ENCODE data around the gene FBXL7.

The FBXL7 gene

GRCh38 chr5:15554542-15554941 lies 54.6 kb downstream of the FBXL7 start:
- Histone ChIP-seq H3K36me3 (ENCODE audit: control insufficient read depth in 5 of 5, insufficient read depth in 5 of 5, low read length in 5 of 5) (no peaks in the 10 kb centered on the region), H3K9me3 (ENCODE audit: control insufficient read depth in 5 of 5, low read length in 5 of 5) (no peaks in the 10 kb centered on the region), H3K27ac (ENCODE audit: low read depth, low read length) (no peak overlapping the region), H3K4me1 (ENCODE audit: control insufficient read depth in 5 of 5, insufficient read depth in 5 of 5, low read length in 5 of 5) (peaks cover 0 to 7% (median 0%) of the 10 kb centered on the region in 5 donors), H3K9ac (ENCODE audit: low read length in 5 of 5) (no peak overlapping the region), H3K27me3 (ENCODE audit: control insufficient read depth in 5 of 5, insufficient read depth in 4 of 5, low read length in 5 of 5) (no peaks in the 10 kb centered on the region), H3K4me3 (ENCODE audit: low read depth in 1 of 5, low read length in 5 of 5) (no peak overlapping the region)

DNA sequence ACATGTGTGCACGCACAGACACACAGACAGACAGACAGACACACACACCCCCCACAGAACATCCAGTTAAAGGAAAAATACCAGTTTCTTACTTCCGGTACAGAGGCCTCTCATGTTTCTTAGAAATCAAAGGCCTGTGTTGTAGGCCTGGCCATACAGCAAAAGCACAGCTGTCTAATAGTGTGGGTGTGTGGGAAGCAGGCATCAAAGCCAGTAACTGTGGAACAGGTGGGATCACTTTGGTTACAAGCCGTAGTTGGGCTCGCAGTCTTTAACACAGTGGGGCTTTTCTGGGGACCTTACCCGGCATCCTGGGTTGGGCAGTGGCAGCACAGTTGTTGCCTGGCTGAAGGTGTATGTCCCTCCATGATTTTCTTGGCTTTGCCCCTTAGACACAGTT lies 55.2 kb downstream of the FBXL7 start:
- H3K9me3 ChIP-seq (ENCODE audit: control insufficient read depth in 5 of 5, low read length in 5 of 5), result no peaks in the 10 kb centered on the region

DNA sequence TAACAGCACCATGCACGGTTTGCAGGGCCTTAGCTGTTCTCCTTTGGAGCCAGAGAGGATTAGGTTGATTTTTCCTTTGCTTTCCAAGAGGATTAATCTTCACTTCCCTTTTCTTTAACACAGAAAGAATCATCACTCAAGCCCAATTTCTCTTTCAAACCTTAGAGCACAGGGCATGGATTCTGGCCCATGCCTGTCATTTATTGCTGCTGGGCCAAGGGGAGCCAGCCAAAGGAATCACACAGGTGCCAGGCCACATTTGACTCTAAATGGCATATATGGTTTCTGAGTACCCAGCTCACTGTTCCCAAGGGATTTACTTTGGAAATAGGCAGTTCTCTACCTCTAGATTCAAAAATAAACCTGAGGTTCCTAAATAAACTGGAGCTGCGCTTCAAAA lies 58.3 kb downstream of the FBXL7 start:
- H3K9ac ChIP-seq (ENCODE audit: low read length in 5 of 5), result no peak overlapping the region
- H3K9me3 ChIP-seq (ENCODE audit: control insufficient read depth in 5 of 5, low read length in 5 of 5), result peaks cover 0 to 4% (median 0%) of the 10 kb centered on the region in 5 donors
- no peak overlapping the region for H3K27ac ChIP-seq (ENCODE audit: low read depth, low read length)
- no peaks in the 10 kb centered on the region for H3K36me3 ChIP-seq (ENCODE audit: control insufficient read depth in 5 of 5, insufficient read depth in 5 of 5, low read length in 5 of 5)
- H3K27me3 ChIP-seq (ENCODE audit: control insufficient read depth in 5 of 5, insufficient read depth in 4 of 5, low read length in 5 of 5), result no peaks in the 10 kb centered on the region
- H3K4me3 ChIP-seq (ENCODE audit: low read depth in 1 of 5, low read length in 5 of 5), result no peak overlapping the region
- peaks cover 0 to 2% (median 0%) of the 10 kb centered on the region in 5 donors for H3K4me1 ChIP-seq (ENCODE audit: control insufficient read depth in 5 of 5, insufficient read depth in 5 of 5, low read length in 5 of 5)

More for the DNA sequence above, 55.2 kb downstream of the FBXL7 start:
- no peak overlapping the region for H3K4me3 ChIP-seq (ENCODE audit: low read depth in 1 of 5, low read length in 5 of 5)
- H3K9ac ChIP-seq (ENCODE audit: low read length in 5 of 5), result no peak overlapping the region
- no peaks in the 10 kb centered on the region for H3K27me3 ChIP-seq (ENCODE audit: control insufficient read depth in 5 of 5, insufficient read depth in 4 of 5, low read length in 5 of 5)
- no peaks in the 10 kb centered on the region for H3K36me3 ChIP-seq (ENCODE audit: control insufficient read depth in 5 of 5, insufficient read depth in 5 of 5, low read length in 5 of 5)
- H3K4me1 ChIP-seq (ENCODE audit: control insufficient read depth in 5 of 5, insufficient read depth in 5 of 5, low read length in 5 of 5), result peaks cover 0 to 1% (median 0%) of the 10 kb centered on the region in 5 donors
- H3K27ac ChIP-seq (ENCODE audit: low read depth, low read length), result no peak overlapping the region

GRCh38 chr5:15558681-15559080 lies 58.7 kb downstream of the FBXL7 start:
- no peaks in the 10 kb centered on the region for H3K36me3 ChIP-seq (ENCODE audit: control insufficient read depth in 5 of 5, insufficient read depth in 5 of 5, low read length in 5 of 5)
- no peak overlapping the region for H3K27ac ChIP-seq (ENCODE audit: low read depth, low read length)
- no peak overlapping the region for H3K9ac ChIP-seq (ENCODE audit: low read length in 5 of 5)
- H3K27me3 ChIP-seq (ENCODE audit: control insufficient read depth in 5 of 5, insufficient read depth in 4 of 5, low read length in 5 of 5), result no peaks in the 10 kb centered on the region
- H3K9me3 ChIP-seq (ENCODE audit: control insufficient read depth in 5 of 5, low read length in 5 of 5), result peaks cover 0 to 4% (median 0%) of the 10 kb centered on the region in 5 donors
- H3K4me1 ChIP-seq (ENCODE audit: control insufficient read depth in 5 of 5, insufficient read depth in 5 of 5, low read length in 5 of 5), result peaks cover 0 to 4% (median 0%) of the 10 kb centered on the region in 5 donors
- H3K4me3 ChIP-seq (ENCODE audit: low read depth in 1 of 5, low read length in 5 of 5), result no peak overlapping the region

GRCh38 chr5:15560421-15560820 lies 60.4 kb downstream of the FBXL7 start:
- Histone ChIP-seq H3K9me3 (ENCODE audit: control insufficient read depth in 5 of 5, low read length in 5 of 5) (peaks cover 0 to 4% (median 0%) of the 10 kb centered on the region in 5 donors), H3K9ac (ENCODE audit: low read length in 5 of 5) (no peak overlapping the region), H3K4me1 (ENCODE audit: control insufficient read depth in 5 of 5, insufficient read depth in 5 of 5, low read length in 5 of 5) (peaks cover 0 to 4% (median 0%) of the 10 kb centered on the region in 5 donors), H3K27me3 (ENCODE audit: control insufficient read depth in 5 of 5, insufficient read depth in 4 of 5, low read length in 5 of 5) (no peaks in the 10 kb centered on the region), H3K27ac (ENCODE audit: low read depth, low read length) (no peak overlapping the region), H3K4me3 (ENCODE audit: low read depth in 1 of 5, low read length in 5 of 5) (no peak overlapping the region), H3K36me3 (ENCODE audit: control insufficient read depth in 5 of 5, insufficient read depth in 5 of 5, low read length in 5 of 5) (no peaks in the 10 kb centered on the region)

- Histone ChIP-seq H3K36me3 (ENCODE audit: control insufficient read depth in 5 of 5, insufficient read depth in 5 of 5, low read length in 5 of 5) (no peaks in the 10 kb centered on the region), H3K9me3 (ENCODE audit: control insufficient read depth in 5 of 5, low read length in 5 of 5) (peaks cover 0 to 4% (median 0%) of the 10 kb centered on the region in 5 donors), H3K4me1 (ENCODE audit: control insufficient read depth in 5 of 5, insufficient read depth in 5 of 5, low read length in 5 of 5) (peaks cover 0 to 4% (median 0%) of the 10 kb centered on the region in 5 donors), H3K9ac (ENCODE audit: low read length in 5 of 5) (no peak overlapping the region), H3K27me3 (ENCODE audit: control insufficient read depth in 5 of 5, insufficient read depth in 4 of 5, low read length in 5 of 5) (no peaks in the 10 kb centered on the region), H3K27ac (ENCODE audit: low read depth, low read length) (no peak overlapping the region), H3K4me3 (ENCODE audit: low read depth in 1 of 5, low read length in 5 of 5) (no peak overlapping the region)
These were observed 64.5 kb downstream of the FBXL7 start for GRCh38 chr5:15564523-15564922.

GRCh38 chr5:15564957-15565356 lies 65.0 kb downstream of the FBXL7 start:
- Histone ChIP-seq H3K27me3 (ENCODE audit: control insufficient read depth in 5 of 5, insufficient read depth in 4 of 5, low read length in 5 of 5) (no peaks in the 10 kb centered on the region), H3K27ac (ENCODE audit: low read depth, low read length) (no peak overlapping the region), H3K9me3 (ENCODE audit: control insufficient read depth in 5 of 5, low read length in 5 of 5) (peaks cover 0 to 4% (median 0%) of the 10 kb centered on the region in 5 donors), H3K36me3 (ENCODE audit: control insufficient read depth in 5 of 5, insufficient read depth in 5 of 5, low read length in 5 of 5) (no peaks in the 10 kb centered on the region), H3K9ac (ENCODE audit: low read length in 5 of 5) (no peak overlapping the region), H3K4me3 (ENCODE audit: low read depth in 1 of 5, low read length in 5 of 5) (no peak overlapping the region), H3K4me1 (ENCODE audit: control insufficient read depth in 5 of 5, insufficient read depth in 5 of 5, low read length in 5 of 5) (peaks cover 0 to 4% (median 0%) of the 10 kb centered on the region in 5 donors)

DNA sequence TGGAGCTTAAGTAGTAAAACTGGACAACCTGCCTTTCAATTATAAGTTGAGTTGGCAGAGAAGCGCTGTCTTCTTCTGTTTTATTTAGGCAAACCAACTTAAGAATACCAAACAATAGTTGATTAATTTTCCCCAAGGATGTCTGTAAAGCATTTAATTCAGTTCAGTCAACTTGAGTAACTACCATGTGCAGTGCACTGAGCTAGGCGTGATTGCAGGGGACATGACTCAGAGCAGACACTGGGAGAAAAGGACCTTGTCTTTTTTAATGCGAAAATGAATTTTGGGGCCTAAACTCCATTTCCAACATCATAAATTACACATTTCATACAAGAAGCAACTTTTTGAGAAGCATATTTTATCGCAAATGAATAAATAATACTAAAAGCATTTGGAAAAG lies 66.3 kb downstream of the FBXL7 start:
- Histone ChIP-seq H3K27ac (ENCODE audit: low read depth, low read length) (no peak overlapping the region), H3K4me1 (ENCODE audit: control insufficient read depth in 5 of 5, insufficient read depth in 5 of 5, low read length in 5 of 5) (peaks cover 0 to 4% (median 0%) of the 10 kb centered on the region in 5 donors), H3K9me3 (ENCODE audit: control insufficient read depth in 5 of 5, low read length in 5 of 5) (peaks cover 0 to 2% (median 0%) of the 10 kb centered on the region in 5 donors), H3K4me3 (ENCODE audit: low read depth in 1 of 5, low read length in 5 of 5) (no peak overlapping the region), H3K27me3 (ENCODE audit: control insufficient read depth in 5 of 5, insufficient read depth in 4 of 5, low read length in 5 of 5) (no peaks in the 10 kb centered on the region), H3K36me3 (ENCODE audit: control insufficient read depth in 5 of 5, insufficient read depth in 5 of 5, low read length in 5 of 5) (no peaks in the 10 kb centered on the region), H3K9ac (ENCODE audit: low read length in 5 of 5) (no peak overlapping the region)

DNA sequence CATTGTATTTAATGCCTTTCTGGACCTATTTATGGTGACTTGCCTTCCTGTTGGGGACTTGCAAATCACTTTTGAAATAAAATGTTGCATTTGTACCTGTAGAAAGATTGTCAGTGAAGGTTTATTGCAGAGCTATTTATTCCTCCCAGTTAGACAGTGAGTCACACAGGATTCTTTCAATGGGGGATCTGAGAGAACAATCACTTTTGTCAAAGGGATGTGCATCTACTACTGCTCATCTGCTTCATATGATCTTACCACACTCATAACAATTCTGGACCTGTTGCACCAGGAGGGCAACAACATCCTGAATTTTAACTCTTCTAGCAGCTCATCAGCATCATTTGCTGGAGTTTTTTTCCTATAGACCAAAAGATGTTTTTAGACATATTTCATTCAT lies 66.8 kb downstream of the FBXL7 start:
- H3K9me3 ChIP-seq (ENCODE audit: control insufficient read depth in 5 of 5, low read length in 5 of 5), result no peaks in the 10 kb centered on the region
- no peaks in the 10 kb centered on the region for H3K36me3 ChIP-seq (ENCODE audit: control insufficient read depth in 5 of 5, insufficient read depth in 5 of 5, low read length in 5 of 5)
- H3K27me3 ChIP-seq (ENCODE audit: control insufficient read depth in 5 of 5, insufficient read depth in 4 of 5, low read length in 5 of 5), result no peaks in the 10 kb centered on the region
- no peak overlapping the region for H3K27ac ChIP-seq (ENCODE audit: low read depth, low read length)
- no peak overlapping the region for H3K4me3 ChIP-seq (ENCODE audit: low read depth in 1 of 5, low read length in 5 of 5)
- peaks cover 0 to 4% (median 0%) of the 10 kb centered on the region in 5 donors for H3K4me1 ChIP-seq (ENCODE audit: control insufficient read depth in 5 of 5, insufficient read depth in 5 of 5, low read length in 5 of 5)
- no peak overlapping the region for H3K9ac ChIP-seq (ENCODE audit: low read length in 5 of 5)

GRCh38 chr5:15570491-15570890 lies 70.5 kb downstream of the FBXL7 start:
- no peaks in the 10 kb centered on the region for H3K9me3 ChIP-seq (ENCODE audit: control insufficient read depth in 5 of 5, low read length in 5 of 5)
- H3K27me3 ChIP-seq (ENCODE audit: control insufficient read depth in 5 of 5, insufficient read depth in 4 of 5, low read length in 5 of 5), result no peaks in the 10 kb centered on the region
- H3K9ac ChIP-seq (ENCODE audit: low read length in 5 of 5), result no peak overlapping the region
- no peaks in the 10 kb centered on the region for H3K36me3 ChIP-seq (ENCODE audit: control insufficient read depth in 5 of 5, insufficient read depth in 5 of 5, low read length in 5 of 5)
- peaks cover 0 to 14% (median 8%) of the 10 kb centered on the region in 5 donors for H3K4me1 ChIP-seq (ENCODE audit: control insufficient read depth in 5 of 5, insufficient read depth in 5 of 5, low read length in 5 of 5)
- no peak overlapping the region for H3K4me3 ChIP-seq (ENCODE audit: low read depth in 1 of 5, low read length in 5 of 5)
- no peak overlapping the region for H3K27ac ChIP-seq (ENCODE audit: low read depth, low read length)

- Histone ChIP-seq H3K4me1 (ENCODE audit: control insufficient read depth in 5 of 5, insufficient read depth in 5 of 5, low read length in 5 of 5) (peaks cover 0 to 17% (median 8%) of the 10 kb centered on the region in 5 donors), H3K9me3 (ENCODE audit: control insufficient read depth in 5 of 5, low read length in 5 of 5) (no peaks in the 10 kb centered on the region), H3K27ac (ENCODE audit: low read depth, low read length) (no peak overlapping the region), H3K27me3 (ENCODE audit: control insufficient read depth in 5 of 5, insufficient read depth in 4 of 5, low read length in 5 of 5) (no peaks in the 10 kb centered on the region), H3K36me3 (ENCODE audit: control insufficient read depth in 5 of 5, insufficient read depth in 5 of 5, low read length in 5 of 5) (no peaks in the 10 kb centered on the region), H3K4me3 (ENCODE audit: low read depth in 1 of 5, low read length in 5 of 5) (no peak overlapping the region), H3K9ac (ENCODE audit: low read length in 5 of 5) (no peak overlapping the region)
These were observed 71.1 kb downstream of the FBXL7 start for GRCh38 chr5:15571081-15571480.
